ENCODE results near the gene GADD45G.

GRCh38 chr9:89615661-89616060, 10.8 kb downstream of the GADD45G start:
- TF ChIP-seq RAD21 (IDR thresholded peaks at IDR 0.05; ENCODE audit: low read depth), result no peak
- TF ChIP-seq YY1 (IDR thresholded peaks at IDR 0.05; ENCODE audit: low read depth), result no peak
- no peak for TF ChIP-seq EP300 (IDR thresholded peaks at IDR 0.05; ENCODE audit: borderline replicate concordance)
- TF ChIP-seq TEAD4 (IDR thresholded peaks at IDR 0.05), result no peak
- TF ChIP-seq FOXM1 (IDR thresholded peaks at IDR 0.05; ENCODE audit: borderline replicate concordance, low read depth), result no peak
- TF ChIP-seq REST (IDR thresholded peaks at IDR 0.05; ENCODE audit: low read depth), result no peak
- no peak for TF ChIP-seq USF1 (IDR thresholded peaks at IDR 0.05)
- TF ChIP-seq MAX (IDR thresholded peaks at IDR 0.05), result no peak
- no peak for TF ChIP-seq CEBPB (IDR thresholded peaks at IDR 0.05)
- no peak for TF ChIP-seq TAF1 (IDR thresholded peaks at IDR 0.05; ENCODE audit: low read depth)
- TF ChIP-seq EGR1 (IDR thresholded peaks at IDR 0.05), result no peak
- TF ChIP-seq TCF12 (IDR thresholded peaks at IDR 0.05; ENCODE audit: low read depth), result no peak
- no peak for TF ChIP-seq ZBTB7A (IDR thresholded peaks at IDR 0.05; ENCODE audit: low read depth)

Data from Ishikawa (cell line).